Measurements from ENCODE around the gene PRPH.

Gene PRPH

DNA sequence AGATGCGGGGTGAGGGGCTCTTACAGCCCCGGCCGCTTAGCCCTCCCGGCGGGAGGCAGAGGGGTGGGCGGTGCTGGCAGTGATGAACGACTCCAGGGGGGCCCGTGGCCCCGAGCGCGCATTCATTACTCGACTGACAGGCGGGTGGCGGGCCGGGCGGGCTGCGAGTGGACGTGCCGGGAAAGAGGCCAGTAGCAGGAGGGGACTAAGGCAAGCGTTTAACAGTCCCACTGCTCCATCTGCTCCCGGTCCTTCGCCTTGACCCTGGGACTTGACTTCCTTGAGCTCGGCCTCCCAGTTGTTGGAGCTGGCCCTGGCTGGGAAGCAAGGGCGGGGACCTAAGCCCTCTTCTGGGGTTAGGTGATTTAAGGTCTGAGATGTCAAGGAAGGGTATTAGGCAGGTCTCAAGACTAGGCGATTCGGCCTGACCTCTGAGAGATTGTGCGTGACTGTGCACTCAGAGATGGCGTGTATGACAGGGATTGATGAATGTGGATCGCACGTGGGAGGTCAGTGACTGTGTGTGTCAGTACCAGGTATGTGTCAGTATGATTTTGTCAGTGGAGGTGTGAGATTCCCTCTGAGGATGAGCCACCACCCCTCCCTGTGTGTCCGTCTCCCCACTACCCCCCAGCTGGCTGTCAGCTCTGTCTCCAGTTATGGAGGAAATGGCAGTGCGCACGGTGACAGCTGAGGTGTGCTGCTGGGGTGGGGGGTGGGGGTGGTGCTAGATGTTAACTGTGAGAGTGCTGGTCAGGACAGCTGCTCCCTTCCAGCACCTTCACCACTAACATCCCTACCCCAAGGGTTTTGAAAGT lies 48.2 kb downstream of the PRPH start:
- FAIRE-seq (no peak), DNase-seq (ENCODE audit: insufficient read length, low spot score) (no peak)
- TF ChIP-seq, protein P1, sequence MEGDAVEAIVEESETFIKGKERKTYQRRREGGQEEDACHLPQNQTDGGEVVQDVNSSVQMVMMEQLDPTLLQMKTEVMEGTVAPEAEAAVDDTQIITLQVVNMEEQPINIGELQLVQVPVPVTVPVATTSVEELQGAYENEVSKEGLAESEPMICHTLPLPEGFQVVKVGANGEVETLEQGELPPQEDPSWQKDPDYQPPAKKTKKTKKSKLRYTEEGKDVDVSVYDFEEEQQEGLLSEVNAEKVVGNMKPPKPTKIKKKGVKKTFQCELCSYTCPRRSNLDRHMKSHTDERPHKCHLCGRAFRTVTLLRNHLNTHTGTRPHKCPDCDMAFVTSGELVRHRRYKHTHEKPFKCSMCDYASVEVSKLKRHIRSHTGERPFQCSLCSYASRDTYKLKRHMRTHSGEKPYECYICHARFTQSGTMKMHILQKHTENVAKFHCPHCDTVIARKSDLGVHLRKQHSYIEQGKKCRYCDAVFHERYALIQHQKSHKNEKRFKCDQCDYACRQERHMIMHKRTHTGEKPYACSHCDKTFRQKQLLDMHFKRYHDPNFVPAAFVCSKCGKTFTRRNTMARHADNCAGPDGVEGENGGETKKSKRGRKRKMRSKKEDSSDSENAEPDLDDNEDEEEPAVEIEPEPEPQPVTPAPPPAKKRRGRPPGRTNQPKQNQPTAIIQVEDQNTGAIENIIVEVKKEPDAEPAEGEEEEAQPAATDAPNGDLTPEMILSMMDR (IDR thresholded peaks at IDR 0.05; ENCODE audit: insufficient read depth, missing control alignments) = no peak

DNA sequence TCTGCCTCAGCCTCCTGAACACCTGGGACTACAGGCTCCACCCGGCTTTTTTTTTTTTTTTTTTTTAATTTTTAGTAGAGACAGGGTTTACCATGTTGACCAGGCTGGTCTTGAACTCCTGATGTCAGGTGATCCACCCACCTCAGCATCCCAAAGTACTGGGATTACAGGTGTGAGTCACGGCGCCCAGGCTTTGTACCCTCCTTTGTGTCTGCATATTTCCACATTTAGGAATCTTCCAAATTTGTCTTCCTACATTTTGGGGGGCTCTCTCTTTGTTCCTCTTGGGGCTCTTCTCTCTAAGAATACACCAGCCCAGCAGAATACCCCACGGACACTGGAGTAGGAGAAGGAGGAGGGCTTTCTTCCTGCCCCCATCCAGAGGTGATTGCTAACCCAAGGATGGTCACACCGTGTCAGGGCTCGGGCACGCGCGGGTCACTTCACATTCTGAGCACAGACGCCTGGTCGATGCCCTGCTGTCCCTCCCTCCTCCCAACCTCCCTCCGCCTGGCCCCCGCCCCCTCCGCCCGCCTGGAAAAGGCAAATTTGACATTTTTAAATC lies 49.6 kb downstream of the PRPH start:
- TF ChIP-seq, protein P1 (IDR thresholded peaks at IDR 0.05; ENCODE audit: insufficient read depth, missing control alignments) = no peak
- DNase-seq (ENCODE audit: insufficient read length, low spot score) = no peak
- FAIRE-seq = no peak

DNA sequence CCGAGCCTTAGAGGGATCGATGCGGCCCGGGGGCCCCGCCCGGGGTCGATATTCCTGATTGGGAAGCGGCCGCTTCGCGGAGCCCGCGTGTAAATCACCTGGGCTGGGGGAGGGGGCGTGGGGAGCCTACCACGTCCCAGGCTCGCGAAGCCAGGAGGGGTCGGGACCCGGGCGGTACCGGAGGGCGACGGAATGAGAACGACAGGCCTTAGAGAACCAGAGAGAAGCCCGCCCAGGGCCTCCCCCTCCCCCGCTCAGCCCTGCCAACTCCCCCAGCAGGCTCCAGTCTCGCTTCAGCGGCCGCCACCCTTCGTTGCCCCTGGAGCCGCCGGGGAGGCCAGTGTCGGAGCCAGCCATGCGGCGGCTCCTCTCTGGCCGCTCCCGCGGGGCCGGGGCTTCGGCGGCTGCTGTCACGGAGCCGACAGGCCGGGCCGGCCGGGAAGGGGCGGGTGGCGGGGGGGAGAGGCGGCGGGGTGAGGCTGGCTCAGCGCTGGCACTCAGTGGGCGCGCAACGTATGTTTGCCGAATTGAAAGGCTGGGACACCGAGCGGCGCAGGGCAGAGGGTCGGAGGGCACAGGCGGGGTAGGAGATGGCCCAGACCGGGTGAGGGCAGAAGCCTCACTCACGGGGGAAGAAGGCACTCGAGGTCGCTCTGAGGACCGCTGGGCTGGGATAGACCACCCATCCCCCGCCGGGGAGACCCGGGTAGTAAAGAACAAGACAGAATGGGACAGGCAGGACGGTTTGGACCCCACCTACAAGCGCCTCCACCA lies 50.3 kb downstream of the PRPH start:
- FAIRE-seq (no peak), DNase-seq (ENCODE audit: insufficient read length, low spot score) (no peak)
- TF ChIP-seq, protein P1 (IDR thresholded peaks at IDR 0.05; ENCODE audit: insufficient read depth, missing control alignments) = no peak

DNA sequence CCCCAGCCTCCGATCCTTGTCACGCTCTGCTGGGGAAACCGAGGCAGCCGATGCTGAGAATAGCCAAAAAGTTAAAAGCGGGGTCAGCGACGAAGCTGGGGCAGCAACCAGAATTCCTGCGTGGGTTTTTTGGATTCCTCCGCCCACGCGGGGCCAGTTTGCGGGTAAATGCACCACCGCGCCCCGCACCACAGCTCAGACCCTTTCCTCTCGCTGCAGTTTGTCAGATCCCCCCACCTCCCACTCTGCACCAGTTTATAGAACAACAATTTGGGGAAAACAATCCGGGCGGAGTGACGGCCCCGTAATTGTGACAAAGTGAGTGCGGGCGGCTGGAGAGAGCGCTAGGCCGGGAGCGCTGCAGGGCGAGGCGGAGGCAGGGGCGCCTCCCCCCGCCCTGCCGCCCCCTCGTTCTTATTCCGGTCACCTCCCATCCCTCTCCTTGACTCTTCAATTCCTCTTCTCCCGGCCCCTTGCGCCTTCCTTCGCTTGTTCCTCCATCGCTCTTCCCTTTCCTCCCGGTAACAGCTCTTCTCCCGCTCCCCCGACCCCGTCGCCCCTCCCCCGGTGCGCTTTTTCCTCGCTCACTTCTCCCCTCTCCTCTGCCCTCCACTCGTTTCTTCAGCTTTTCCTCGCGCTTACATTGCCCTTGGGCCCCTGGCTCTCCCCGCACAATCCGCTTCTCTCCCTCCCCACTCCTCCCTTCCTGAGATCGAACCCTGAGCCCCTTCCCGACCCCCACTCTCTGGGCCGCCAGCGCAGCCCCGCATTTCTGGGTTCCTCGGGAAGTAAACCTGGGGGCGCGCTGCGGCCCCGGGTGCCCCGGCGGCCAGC lies 51.1 kb downstream of the PRPH start:
- DNase-seq (ENCODE audit: insufficient read length, low spot score) (no peak), FAIRE-seq (no peak)
- TF ChIP-seq, protein P1 (IDR thresholded peaks at IDR 0.05; ENCODE audit: insufficient read depth, missing control alignments) = no peak

DNA sequence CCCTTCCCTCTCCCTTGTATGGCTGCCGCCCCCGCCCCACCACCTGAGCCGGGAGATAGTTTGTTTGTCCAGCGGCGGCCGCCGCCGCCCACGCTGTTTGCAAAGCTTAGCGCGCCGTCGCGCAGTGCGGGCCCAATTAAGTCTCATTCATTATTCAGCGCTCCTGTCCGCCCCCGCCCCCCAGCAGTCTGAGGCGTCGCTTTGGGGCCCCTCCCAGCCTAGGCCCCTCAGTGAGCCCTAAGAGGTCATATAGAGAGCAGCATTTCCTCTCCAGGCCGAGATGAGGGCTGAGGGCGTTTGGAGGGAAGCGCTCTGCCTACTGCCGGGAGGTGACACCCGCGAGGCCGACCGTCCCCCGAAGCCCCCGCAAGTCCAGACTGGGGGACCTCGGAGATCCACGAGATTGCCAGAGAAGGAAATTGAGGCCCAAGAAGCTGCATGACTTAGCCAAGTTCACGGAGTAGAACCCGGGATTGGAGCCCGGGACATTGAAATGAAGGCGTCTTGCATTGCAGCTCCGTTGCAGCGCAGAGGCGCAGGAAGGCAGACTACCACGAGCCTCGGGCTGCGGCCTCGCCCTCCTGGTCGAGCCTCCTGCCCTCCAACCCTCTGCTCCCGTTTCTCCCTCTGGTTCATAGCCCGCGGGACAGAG lies 51.8 kb downstream of the PRPH start, which contains the start of gene DNAJC22:
Gene DNAJC22, plus strand, starts transcription at position 230 of the 652 bp plus-strand sequence. CDS start 1,985 bp downstream, outside the sequence.
- DNase-seq (ENCODE audit: insufficient read length, low spot score) (no peak), FAIRE-seq (no peak)
- TF ChIP-seq, protein P1 (IDR thresholded peaks at IDR 0.05; ENCODE audit: insufficient read depth, missing control alignments) = no peak

Data from D721Med (cell line).